Endometrium (tissue), 2 donors: ENCODE results near the gene ACSM2B.
"Not testable (repeated sequence)": the region's sequence is repeated elsewhere in the genome, so short reads cannot be mapped to it uniquely, and the experiment has no call there.

Experiments used
- FAIRE-seq: peaks from 2 replicates; lab custom pipeline; 2012; peaks lifted over from hg19 to GRCh38; lab: Jason Lieb, UNC
- donor health status: control.
- donor health status: control.

The ACSM2B gene

GRCh38 chr16:20532284-20532792 lies 43.8 kb downstream of the ACSM2B start:
- not testable (repeated sequence) for FAIRE-seq

DNA sequence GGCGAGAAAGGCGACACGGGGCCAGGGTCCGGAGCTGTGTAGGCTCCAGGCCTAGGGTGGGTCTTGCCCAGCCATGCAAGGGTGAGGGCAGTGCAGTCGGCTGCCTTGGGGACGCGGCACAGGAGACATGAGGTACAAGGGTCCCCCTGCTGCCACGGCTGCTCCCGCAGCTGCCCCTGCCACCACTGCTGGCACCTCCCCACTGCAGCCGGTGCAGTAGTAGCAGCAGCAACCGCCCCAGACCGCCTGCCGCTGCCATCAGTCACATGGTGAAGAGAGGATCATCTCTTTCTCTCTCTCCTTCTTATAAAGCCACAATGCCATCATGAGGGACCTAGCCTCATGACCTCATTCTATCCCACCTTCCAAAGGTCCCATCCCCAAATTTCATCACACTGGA lies 44.4 kb downstream of the ACSM2B start:
- not testable (repeated sequence) for FAIRE-seq

GRCh38 chr16:20520103-20520502 lies 56.1 kb downstream of the ACSM2B start:
- no peak for FAIRE-seq

DNA sequence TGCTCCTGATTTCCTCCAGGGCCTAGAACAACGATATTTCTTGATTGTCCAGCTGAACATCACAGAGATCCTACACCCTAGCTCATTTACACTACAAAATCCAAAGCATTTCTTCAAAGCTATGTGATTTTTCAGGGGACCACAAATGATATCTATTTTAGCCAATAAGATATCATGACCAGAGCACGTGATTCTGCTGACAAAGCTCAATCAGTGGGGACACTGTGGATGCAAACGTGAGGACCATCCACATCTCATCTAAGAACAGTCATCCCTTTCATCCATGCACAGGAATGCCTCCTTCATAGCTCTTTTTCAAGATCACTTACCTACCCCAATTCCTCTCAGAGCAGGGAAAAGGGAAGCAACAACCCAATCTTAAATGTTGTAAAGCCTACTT lies 56.9 kb downstream of the ACSM2B start:
- FAIRE-seq = no peak

- no peak for FAIRE-seq
Observed at GRCh38 chr16:20517149-20517548, 59.0 kb downstream of the ACSM2B start.

DNA sequence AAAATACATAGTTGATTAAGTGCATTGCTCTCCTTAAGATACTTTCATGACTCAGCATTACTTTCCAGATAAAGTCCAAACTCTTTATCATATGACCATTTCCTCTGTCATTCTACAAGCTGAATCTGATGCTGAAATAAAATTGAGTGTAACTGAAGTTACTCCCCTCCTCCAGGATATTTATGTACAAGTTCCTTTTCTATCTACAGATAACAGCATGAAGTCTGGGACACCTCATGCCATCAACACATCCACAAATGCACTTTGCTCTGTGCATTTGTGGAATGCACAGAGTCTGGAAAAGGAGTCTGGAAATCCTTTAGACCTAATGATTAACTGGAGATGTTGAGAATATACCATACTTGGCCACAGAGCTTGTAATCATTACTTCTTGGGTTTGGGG lies 60.5 kb downstream of the ACSM2B start:
- no peak for FAIRE-seq

- FAIRE-seq = no peak
Observed at GRCh38 chr16:20510323-20510722, 65.8 kb downstream of the ACSM2B start.

GRCh38 chr16:20507280-20507679 lies 68.9 kb downstream of the ACSM2B start:
- no peak for FAIRE-seq

- FAIRE-seq = no peak
Observed at GRCh38 chr16:20504418-20504817, 71.7 kb downstream of the ACSM2B start.

DNA sequence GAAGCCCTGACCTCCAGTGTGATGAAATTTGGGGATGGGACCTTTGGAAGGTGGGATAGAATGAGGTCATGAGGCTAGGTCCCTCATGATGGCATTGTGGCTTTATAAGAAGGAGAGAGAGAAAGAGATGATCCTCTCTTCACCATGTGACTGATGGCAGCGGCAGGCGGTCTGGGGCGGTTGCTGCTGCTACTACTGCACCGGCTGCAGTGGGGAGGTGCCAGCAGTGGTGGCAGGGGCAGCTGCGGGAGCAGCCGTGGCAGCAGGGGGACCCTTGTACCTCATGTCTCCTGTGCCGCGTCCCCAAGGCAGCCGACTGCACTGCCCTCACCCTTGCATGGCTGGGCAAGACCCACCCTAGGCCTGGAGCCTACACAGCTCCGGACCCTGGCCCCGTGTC lies 84.7 kb downstream of the ACSM2B start:
- not testable (repeated sequence) for FAIRE-seq

DNA sequence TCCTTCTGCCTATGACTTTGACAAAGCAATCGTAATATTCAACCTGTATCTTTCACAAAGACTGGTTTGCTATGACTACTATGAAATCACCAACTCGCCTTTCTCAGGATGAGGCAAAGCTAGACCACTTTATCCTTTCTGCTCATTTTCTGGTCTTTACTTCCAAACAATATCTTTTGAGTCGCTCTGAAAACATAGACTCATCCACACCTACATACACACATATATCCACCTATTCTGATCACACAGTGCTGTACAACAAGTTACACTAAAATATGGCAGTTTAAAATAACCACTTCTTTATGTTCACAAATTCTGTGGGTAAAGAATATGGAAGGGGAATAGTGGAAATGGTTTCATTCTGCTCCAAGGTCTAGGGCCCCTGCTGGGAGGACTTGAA lies 85.2 kb downstream of the ACSM2B start:
- FAIRE-seq = not testable (repeated sequence)
